DMS 273 (cell line): ENCODE results near the gene CHD9.
"Not testable (repeated sequence)": the region's sequence is repeated elsewhere in the genome, so short reads cannot be mapped to it uniquely, and the experiment has no call there.

ENCODE experiments used
- DNase-seq: peaks from one replicate; lab custom pipeline; 2025; ENCODE audit not compliant: unreplicated experiment; lab: John Stamatoyannopoulos, UW

CHD9 gene, protein sequence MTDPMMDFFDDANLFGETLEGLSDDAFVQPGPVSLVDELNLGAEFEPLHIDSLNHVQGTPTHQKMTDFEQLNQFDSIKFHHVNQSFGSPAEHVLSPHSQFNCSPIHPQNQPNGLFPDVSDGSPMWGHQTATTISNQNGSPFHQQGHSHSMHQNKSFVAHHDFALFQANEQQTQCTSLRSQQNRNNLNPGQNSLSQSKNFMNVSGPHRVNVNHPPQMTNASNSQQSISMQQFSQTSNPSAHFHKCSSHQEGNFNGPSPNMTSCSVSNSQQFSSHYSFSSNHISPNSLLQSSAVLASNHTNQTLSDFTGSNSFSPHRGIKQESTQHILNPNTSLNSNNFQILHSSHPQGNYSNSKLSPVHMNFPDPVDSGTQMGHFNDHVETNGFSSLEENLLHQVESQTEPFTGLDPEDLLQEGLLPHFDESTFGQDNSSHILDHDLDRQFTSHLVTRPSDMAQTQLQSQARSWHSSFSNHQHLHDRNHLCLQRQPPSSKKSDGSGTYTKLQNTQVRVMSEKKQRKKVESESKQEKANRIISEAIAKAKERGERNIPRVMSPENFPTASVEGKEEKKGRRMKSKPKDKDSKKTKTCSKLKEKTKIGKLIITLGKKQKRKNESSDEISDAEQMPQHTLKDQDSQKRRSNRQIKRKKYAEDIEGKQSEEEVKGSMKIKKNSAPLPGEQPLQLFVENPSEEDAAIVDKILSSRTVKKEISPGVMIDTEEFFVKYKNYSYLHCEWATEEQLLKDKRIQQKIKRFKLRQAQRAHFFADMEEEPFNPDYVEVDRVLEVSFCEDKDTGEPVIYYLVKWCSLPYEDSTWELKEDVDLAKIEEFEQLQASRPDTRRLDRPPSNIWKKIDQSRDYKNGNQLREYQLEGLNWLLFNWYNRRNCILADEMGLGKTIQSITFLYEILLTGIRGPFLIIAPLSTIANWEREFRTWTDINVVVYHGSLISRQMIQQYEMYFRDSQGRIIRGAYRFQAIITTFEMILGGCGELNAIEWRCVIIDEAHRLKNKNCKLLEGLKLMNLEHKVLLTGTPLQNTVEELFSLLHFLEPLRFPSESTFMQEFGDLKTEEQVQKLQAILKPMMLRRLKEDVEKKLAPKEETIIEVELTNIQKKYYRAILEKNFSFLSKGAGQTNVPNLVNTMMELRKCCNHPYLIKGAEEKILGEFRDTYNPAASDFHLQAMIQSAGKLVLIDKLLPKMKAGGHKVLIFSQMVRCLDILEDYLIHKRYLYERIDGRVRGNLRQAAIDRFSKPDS (N-terminal part only)

GRCh38 chr16:53054670-53055485 is at the start of gene CHD9:
TSS of gene CHD9 (plus strand) at chr16:53054991. CDS start at chr16:53156090, 101,099 bp downstream.
- DNase-seq, result peak; percentile 96

DNA sequence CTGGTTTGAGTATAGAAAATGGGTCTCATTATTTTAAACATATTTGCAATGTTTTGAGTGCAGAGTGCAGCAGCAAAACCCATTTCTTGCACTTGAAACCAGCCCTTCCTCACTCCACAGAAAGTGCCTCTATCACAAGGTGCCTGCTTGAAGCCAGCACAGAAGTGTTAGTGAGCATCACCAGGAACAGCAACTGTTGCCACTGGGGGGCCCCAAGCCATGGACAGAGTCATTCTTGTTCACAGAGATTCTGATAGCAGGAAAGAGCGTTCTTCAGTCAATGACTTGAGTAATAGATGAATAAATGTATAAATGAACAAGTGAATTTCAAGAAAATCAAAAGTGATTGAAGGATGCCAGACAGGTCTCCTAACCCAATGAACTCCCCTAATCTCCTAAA is 47.7 kb upstream of the CHD9 start:
- DNase-seq, result no peak

- no peak for DNase-seq
These were observed 40.5 kb upstream of the CHD9 start for GRCh38 chr16:53014287-53014686.

DNA sequence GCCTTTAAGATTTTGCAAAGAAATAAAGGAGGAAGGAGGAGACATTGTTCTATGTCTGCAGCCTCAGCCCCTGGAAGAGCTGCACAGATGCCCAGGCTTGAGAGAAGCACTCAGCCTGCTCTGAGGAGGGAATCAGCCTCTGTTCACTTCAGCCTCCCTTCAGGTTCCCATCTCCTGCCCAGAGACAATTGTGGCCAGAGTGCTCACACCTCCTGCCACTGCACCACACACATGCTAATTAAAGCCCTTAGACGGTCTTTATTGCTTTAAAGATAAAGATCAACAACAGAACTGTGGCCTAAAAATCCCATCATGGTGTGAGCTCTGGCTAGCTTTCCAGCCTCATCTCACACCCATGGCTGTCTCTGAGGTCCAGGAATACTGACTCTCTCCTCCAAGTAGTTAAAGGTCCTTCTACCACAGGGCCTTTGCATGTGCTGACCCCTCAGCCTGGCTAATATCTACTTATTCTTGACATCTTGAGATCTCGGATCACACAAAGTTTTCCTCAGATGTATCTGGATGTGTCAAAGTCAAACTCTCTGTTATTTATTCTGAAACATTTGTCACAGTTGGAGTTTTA is 35.9 kb upstream of the CHD9 start:
- no peak for DNase-seq

- DNase-seq, result peak; percentile 79
These were observed 32.4 kb upstream of the CHD9 start for GRCh38 chr16:53022374-53022773.

- no peak for DNase-seq
These were observed 30.7 kb upstream of the CHD9 start for GRCh38 chr16:53024045-53024444.

DNA sequence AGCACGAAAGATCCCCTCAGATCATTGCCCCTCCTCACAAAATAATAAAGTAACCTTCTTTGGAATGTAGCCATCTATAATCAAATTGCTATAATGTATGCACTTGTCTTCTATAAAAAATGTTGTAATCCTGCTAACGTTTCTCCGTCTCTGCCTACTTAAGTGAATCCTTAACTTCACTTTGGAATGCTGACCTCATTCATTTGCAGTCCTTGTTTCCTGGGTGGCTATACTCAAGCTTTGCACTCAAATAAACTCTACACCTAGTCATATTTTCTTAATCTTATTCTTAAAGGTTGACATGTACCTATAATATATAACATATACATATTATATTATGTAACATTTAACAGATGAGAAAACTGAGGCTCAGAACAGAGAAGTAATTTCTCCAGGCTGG is 24.8 kb upstream of the CHD9 start:
- DNase-seq, result no peak

- DNase-seq, result no peak
These were observed 23.4 kb upstream of the CHD9 start for GRCh38 chr16:53031323-53031942.

DNA sequence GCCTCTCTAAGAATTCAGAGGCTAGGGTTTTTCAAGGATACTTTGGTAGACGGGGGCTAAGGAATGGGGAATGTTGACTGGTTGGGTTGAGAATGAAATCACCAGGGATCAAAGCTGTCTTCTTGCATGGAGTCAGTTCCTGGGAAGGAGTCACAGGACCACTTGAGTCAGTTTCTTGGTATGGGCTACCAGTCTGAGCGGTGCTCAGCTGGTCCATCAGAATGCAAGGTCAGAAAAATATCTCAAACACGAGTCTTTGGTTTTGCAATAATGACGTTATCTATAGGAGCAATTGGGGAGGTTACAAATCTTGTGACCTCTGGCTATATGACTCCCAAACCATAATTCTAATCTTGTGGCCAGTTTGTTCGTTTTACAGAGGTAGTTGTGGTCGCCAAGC is 20.5 kb upstream of the CHD9 start:
- DNase-seq, result no peak

DNA sequence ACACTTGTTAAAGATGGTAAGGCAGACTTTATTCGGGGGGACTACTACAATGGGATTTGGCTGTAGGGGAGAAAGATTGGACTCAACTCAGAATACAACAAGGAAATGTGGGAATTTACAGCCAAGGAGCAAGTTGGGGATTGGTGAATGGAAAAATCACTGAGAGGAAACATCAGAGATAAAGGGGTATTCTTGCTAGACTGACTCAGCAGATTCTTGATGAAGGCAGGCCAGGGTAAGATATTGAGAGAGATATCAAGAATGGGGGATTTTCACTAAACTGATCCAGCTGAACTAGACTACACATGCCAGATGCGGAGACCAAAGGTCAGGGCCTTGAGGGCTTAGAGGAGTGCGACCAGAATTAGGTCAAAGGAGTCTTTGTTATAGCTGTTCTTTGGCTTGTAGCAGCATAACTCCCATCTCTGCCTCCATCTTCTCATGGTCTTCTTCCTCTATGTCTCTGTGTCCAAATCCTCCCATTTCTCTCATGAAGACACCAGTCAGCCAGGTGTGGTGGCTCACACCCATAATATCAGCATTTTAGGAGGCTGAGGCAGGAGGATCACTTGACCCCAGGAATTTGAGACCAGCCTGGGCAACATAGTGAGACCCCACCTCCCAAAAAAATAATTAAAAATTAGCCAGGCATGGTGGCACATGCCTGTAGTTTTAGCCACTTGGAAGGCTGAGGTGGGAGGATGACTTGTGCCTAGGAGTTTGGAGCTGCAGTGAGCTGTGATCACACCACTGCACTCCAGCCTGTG is 19.4 kb upstream of the CHD9 start:
- no peak for DNase-seq

DNA sequence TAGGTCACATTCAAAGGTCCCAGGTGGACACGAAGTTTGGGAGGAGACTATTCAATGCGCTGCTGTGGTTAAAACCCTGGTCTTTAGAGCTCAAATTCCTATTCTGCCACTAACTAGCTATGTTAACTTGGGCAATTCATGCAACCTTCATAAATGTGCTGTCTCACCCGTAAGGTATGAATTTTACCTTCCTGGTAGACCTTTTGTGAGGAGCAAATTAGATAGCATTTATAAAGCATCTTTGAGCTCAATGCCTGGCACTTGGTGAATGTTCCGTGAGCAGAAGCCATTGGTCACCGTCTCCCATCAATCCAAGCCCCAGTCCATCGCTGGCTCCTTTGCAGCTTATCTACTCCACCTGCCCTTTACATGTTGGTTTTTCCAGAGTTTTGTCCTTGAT is 18.7 kb upstream of the CHD9 start:
- DNase-seq, result no peak

DNA sequence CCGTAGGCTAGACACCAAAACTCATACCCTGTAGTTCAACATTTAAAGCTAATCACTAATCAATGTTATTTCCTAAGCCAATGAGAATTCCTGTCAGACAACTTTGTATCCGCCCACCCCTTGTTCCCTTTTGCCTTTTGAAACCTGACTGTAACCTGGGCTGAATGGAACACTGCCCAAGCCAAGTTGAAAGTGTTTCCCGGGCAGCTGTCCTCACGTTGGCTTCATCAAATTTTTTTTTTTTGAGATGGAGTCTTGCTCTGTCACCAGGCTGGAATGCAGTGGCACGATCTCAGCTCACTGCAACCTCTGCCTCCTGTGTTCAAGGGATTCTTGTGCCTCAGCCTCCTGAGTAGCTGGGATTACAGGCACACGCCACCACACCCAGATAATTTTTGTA is 18.1 kb upstream of the CHD9 start:
- not testable (repeated sequence) for DNase-seq

- DNase-seq, result no peak
These were observed 14.0 kb upstream of the CHD9 start for GRCh38 chr16:53040788-53041187.

- DNase-seq, result peak; percentile 79
These were observed 13.3 kb upstream of the CHD9 start for GRCh38 chr16:53041320-53042051.

DNA sequence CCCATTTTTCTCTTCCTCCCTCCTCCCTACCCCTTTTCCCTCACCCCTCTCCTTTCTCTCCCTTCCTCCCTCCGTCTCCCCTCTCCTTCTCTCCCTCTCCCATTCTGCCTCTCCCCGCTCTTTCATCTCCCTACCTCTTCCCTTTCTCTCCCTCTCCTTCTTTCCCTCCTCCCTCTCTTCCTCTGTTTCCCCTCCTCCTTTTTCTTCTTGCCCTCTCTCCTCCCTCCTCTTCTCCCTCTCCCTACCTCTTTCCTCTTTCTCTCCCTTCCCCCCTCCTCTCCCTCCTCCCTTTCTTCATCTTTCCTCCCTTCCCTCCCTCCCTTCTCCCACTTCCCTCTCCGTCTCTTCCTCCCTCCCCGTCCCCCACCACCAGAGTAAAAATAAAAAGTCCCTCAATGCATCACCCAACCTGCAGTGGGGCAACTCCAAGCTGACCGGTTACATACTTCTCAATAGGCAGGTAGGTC is 12.5 kb upstream of the CHD9 start:
- no peak for DNase-seq

- peak; percentile 59 for DNase-seq
These were observed 11.4 kb upstream of the CHD9 start for GRCh38 chr16:53043428-53043831.

GRCh38 chr16:53043986-53044601 is 10.7 kb upstream of the CHD9 start:
- peak; percentile 54 for DNase-seq
